Activated T-cell treated with anti-CD3 and anti-CD28 coated beads for 4 hours (primary cell): ENCODE measurements around the gene VPS13C.
"Not testable (repeated sequence)": the region's sequence is repeated elsewhere in the genome, so short reads cannot be mapped to it uniquely, and the experiment has no call there.

Experiments
- DNase-seq: peaks from one replicate; pipeline ENCODE4 v3.0.0-alpha.2; 2020

The VPS13C gene

DNA sequence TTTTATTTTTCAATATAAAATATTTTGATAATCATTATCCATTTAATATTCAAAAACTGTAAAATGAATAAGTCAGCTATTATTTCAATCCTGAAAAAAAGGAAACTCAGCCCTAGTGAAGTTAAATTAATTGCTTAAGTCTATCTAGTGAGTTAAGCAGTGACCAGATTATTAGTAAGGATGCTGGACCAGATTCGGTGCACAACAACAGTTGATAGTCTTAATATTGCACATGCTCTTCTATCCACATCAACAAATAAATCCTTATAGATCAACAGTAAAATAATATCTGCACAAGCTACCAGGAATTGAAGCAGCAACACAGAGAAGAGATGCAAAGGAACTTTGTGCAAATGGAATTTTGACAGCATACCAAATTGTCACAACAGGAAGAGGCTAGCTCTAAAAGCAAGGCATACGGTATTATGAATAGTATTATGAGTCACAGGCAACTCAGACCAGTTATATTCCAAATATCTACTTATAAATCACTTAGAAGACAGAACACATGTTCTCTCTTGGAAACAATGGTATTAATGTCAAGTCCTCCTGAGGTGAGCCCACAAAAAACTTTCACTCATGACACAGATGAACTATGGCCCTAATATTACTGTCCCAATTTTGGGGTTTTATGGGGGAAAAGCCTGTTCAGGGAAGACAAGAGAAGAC lies 24.9 kb downstream of the VPS13C start:
- DNase-seq = no peak

DNA sequence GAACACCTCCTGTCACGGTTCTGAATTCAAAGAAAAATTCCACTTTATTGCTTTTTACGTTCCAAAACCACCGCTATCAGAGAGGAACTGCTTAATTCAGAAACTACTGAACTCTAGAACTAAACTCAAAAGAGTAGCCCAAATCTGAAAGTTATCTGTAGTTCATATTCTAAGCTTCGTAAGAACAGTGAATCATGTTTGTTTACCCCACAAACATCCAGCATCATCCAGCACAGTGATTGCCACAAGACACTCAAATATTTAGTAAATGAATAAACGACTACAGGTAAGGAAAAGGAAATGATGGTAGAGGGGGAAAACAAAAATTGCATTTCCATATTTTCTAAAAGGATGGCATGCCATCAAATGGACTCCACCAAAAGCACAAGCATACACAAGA lies 32.3 kb downstream of the VPS13C start:
- no peak for DNase-seq

DNA sequence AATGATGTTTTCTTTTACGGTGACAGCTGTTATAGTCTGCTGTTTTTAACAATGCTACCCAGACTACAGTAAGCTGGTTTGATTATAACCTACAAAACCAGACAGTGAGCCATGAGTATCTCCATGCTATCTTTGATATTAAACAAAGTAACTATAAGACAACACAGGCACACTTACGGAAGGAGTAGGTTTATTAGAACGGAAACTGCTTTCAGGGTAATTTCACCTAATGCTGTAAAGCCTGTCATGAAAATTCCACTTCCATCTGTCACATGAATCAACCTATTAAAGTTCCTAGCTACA lies 33.0 kb downstream of the VPS13C start:
- no peak for DNase-seq

DNA sequence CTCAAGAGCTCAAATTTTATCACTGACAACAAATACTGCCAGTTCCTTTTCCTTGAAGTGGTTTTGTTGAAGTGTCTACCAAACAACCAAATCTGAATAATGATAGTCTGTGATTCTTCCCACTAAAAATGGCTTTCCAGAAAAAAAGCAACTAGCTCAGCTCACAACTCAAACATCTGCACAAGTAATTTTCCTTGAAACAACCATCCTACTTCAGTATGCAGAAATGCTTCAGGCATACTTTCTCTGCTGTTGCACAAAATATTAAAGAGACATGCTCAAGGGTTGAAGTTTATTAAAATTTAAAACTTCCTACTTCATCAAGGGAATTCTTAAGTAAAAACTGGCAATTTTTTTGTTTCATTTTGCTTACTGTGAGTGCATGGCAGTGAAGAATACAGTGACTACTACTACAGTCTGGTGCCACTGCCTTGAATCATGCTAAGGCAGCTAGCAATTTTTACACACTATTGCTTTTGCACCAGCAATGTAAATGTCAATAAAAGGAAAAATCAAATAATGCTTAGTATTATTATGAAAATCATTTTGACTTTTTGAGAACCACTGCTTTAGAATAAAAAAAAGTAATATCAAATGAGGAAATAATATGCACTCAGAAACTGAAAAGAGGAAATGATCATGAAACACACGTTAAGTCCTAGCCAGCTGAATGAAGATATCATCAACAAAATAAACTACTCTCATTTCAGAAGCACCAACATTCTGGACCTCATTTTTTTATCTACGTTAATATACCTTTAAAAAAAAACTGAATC lies 33.6 kb downstream of the VPS13C start:
- DNase-seq = no peak

DNA sequence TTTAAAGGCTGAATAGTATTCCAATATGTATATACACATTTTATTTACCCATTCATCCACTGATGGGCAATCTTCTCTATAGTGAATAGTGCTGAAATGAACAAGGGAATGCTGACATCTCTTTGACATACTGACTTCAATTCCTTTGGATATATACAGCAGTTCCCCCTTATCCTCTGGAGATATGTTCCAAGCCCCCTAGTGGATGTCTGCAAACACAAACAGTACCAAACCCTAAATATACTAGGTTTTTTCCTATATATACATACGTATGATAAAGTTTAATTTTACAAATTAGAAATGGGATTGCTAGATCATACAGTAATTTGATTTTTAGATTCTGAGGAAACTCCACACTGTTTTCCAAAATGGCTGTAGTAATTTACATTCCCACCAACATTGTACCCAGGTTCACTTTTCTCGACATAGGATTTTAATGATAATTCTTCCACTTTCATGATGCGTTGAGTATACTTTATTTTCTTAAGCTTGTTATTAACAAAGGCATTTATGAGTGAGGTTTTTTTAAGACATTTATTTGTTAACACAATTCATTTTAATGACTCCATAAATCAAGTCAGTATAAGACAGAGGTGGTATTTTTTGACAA lies 38.2 kb downstream of the VPS13C start:
- no peak for DNase-seq

DNA sequence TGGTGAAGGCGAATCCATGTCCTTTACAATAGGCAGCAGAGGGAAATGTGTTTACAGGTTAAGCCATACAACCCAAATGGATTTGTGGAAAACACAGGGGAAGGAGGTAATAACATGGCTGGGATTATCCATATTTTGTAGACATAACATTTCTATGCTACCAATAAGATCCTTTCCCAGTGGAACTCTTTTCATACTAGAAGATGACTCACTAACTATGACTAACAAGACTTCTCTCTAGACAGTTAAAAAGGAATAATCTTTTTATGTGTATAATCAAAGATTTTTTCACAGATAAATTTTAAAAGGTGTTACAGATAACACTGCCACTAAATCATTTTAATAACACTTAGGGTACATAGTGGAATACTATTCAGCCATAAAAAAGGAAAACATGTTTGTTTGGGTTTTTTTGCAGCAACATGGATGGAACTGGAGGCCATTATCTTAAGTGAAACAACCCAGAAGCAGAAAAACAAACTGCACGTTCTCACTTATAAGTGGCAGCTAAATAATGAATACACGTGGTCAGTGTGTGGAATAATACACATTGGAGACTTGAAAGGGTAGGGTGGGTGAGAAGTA lies 39.6 kb downstream of the VPS13C start:
- DNase-seq = no peak

DNA sequence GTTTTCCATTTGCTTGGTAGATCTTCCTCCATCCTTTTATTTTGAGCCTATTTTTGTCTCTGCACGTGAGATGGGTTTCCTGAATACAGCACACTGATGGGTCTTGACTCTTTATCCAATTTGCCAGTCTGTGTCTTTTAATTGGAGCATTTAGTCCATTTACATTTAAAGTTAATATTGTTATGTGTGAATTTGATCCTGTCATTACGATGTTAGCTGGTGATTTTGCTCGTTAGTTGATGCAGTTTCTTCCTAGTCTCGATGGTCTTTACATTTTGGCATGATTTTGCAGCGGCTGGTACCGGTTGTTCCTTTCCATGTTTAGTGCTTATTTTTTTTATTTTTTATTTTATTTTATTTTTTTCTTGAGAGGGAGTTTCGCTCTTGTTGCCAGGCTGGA lies 54.9 kb downstream of the VPS13C start:
- DNase-seq = not testable (repeated sequence)

DNA sequence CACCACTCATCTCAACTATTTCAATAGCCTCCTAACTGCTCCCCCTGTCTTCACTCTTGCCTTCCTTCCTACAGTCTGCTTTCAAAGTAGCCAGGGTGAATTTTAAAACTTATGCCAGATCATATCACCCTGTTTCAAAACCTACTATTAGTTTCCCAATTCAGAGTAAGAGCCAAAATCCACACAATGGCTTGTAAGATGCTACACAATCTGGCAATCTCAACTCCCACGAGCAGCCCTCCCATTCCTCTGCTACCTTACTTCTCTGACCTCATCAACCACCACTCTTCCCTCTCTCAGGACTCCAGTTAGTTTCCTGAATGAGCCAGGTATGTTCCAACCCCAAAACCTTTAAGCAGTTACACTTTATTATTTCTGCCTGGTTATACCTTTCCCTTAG lies 62.5 kb downstream of the VPS13C start:
- no peak for DNase-seq

DNA sequence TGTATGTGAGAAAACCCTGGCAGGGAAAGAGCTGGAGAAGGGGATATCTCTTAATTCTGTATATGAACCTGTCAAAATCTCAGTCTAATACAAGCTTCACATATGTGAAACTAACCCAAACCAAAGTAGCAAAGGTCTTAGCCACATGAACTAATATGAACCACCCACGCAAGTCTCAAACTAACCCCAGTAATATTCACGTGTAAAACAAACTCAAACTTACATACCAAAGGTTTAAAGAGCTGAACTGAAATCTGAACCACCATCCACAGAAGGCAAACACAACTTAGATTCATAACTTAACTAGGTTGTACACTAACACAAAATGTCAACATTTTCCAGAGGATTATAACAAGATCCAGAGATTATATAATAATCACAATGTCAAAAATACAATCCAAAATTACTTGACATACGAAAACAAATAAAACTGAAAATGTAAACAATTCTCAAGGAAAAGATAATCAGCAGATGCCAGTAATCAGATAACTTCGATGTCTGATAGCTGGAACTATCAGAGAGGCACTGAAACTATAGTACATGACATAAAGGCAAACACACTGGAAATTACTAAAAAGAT lies 64.1 kb downstream of the VPS13C start:
- DNase-seq = no peak

DNA sequence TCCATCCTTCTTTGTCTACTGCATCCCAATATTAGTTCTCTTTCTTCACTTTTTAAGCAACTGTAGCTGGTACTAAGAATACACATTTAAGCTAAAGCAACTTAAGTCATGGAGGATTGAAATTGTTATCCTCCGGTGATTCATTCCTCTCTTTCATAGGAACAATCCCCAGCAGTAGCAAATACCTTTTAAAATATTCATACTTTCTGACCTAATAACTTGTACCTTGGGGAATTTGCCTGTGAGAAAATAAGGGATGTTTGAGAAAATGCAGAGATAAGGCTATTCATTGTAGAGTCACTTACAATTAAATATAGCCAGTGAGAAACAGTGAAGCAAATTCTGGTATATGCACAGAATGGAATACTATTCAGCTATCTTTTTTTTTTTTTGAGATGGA lies 66.0 kb downstream of the VPS13C start:
- DNase-seq = no peak

DNA sequence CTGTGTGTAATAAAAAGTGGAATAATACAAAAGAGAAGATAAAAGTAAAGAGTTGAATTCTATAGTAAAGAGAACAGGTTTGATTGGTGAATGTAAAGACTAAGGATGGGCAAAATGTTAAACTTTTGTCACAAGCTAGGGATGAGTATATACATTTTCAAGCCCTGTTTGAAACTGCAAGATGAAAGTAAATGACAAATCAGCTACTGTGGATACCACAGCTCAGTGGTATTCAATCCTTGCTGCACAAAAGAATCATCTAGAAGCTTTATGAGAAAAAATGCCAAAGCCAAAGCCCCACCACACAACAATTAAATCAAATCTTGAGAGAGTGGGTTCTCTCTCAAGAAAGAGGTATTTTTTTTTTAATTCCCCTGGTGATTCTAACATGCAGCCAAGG lies 67.7 kb downstream of the VPS13C start:
- DNase-seq = no peak

DNA sequence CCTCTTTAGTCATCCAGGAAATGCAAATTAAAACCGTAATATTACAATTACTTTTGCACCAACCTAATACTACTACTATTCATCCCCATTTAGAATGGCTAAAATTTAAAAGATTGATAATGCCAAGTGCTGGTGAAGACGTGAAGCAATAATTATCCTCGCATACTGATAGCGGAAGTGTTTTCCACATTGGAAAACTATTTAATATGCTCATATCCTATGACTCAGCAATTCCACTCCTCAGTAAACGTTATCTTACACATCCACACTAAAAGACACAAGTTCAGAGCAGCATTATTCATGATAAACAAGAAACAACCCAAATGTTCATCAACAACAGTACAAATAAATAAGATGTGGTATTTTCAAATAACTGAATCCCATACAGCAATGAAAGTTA lies 70.6 kb downstream of the VPS13C start:
- no peak for DNase-seq

DNA sequence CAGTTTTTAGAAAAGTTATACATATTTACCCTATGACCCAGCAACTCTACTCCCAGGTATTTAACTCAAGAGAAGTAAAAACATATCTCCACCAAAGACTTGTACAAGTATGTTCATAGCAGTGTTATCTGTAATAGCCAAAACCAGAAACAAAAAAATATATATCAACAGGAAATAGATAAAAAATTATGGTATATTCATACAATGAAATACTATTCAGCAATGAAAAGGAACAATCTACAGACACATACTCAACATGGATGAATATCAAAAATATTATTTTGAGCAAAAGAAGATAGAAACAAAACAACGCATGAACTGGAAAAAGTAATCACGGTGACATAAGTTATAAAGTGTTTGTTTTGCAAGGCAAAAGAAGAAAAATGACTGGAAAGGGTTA lies 72.4 kb downstream of the VPS13C start:
- DNase-seq = no peak

DNA sequence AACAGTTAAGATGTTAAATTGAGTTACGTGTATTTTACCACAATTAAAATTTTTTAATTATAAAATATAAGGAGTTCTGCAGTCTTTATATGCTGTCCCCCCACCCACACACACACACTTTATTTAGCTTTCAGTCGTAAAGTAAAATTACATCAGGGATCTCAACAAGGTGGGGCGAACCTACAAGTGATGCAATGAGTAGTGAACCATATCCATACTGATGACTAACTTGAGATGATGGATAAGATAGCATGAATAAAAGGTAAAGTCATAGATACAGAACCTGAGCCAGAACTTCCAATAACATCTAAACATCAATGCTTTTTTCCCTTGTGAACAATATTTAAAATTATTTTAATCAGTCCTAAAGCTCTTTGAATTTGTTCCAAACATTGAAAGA lies 77.2 kb downstream of the VPS13C start:
- no peak for DNase-seq

DNA sequence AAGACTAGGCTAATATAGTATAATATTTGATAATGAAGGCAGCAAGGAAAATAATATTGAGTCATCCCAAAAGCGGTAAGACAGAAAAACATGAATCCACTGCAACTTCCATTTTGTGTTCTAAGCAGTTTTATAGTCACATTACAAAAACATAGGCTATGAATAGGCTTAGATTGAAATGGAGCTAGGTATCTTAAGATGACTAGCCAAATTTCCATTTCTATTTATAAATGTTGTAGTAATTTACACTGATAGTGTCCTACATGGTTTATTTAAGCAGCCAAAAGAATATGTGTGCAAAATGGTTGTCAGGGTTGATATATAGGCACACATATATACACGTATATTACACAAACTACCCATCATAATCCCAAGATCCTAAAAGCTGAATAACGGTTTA lies 82.0 kb downstream of the VPS13C start:
- DNase-seq = no peak

DNA sequence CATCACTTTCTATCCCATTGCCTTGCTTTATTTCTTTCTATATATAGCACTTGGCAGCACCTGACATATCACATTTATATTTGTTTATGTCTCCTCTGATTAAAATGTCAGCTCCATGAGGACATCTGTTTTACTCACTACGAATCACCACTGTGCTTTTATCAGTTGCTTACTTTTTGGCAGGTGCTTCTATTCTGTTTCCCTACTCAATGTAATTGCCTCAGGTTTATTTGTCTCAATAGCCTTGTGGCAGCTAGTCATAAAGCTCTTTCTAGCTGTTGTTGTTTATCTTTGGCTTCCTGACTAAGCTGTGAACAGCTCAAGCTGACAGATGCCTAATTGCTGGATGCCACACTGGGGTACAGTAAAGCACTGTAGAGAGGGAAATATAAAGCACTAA lies 85.5 kb downstream of the VPS13C start:
- no peak for DNase-seq

DNA sequence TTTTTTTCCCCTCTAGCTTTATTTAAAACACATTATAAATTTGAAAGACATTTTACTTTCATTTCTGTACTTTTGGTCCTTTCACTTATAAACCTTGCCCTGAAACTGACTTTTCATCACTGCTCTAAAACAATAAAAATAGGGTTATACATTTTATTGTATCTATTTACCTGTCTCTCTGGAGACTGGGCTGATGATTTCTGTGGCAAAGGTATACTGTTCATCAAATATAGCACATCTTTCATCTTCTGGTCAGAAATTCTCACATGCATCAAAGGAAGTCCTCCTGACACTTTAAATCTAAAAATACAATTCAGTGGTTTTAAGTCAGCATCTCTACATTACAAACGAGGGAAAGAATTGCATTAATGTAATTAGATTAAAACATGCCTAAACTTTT lies 86.1 kb downstream of the VPS13C start:
- DNase-seq = no peak

DNA sequence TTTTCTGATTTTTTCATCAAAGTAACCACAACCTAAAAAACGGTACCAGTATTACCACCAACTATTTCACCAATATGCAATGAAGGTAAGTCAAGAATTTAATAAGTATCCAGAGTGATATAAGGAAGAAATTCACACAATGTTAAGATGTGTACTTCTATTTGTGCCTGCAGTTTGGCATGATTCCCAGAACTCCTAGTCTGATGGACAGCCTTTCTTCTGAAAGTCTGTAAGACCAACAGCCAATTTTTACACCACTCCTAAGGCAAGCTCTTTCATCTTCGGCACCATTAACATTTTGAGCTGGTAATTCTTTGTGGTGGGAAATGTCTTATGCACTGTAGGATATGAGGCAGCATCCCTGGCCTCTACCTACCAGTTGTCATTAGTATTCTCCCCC lies 108.3 kb downstream of the VPS13C start:
- no peak for DNase-seq

DNA sequence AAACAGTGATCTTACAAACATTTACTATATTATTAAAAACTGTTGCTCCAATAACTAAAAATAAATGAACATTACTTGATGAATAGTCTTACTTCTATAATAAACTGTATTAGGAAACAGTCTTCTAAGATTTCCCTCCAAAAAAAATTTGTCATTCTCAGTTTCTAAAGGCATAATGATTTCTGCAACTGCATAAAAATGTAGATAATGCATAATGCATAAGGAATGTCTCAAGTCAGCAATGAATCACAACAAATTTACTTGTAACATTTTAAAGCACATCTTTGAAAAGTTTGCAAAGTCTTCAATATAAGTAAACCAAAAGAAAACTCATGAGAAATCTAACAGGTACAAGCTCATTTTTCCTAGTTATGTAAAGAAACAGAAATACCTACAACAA lies 113.5 kb downstream of the VPS13C start:
- no peak for DNase-seq

DNA sequence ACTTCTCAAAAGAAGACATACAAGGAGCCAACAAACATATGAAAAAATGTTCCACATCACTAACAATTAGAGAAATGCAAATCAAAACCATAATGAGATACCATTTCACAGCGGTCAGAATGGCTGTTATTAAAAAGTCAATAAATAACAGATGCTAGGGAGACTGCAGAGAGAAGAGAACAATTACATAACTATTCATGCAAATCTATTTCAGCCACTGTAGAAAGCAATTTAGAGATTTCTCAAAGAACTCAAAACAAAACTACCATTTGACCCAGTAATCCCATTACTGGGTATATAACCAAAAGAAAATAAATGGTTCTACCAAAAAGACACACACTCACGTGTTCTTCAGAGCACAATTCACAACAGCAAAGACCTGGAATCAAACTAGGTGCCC lies 116.3 kb downstream of the VPS13C start:
- no peak for DNase-seq

DNA sequence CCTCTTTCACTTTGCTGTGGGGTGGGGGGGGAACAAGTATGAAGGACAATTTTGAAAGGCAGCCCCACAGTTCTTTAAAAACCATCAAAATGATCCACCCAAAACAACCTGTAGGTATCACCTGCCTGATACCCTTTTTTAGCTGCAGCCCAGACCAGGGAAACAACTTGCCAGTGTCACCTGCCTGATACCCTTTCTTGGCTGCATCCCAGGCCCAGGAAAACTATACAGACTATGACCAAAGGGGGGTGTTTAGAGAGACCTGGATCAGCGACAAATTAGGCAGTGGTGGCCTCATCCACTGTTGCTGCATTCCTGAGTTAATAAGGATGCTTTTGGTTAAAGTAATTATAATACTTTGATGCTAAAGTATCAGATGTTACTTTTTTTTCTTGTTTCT lies 122.0 kb downstream of the VPS13C start:
- DNase-seq = no peak

DNA sequence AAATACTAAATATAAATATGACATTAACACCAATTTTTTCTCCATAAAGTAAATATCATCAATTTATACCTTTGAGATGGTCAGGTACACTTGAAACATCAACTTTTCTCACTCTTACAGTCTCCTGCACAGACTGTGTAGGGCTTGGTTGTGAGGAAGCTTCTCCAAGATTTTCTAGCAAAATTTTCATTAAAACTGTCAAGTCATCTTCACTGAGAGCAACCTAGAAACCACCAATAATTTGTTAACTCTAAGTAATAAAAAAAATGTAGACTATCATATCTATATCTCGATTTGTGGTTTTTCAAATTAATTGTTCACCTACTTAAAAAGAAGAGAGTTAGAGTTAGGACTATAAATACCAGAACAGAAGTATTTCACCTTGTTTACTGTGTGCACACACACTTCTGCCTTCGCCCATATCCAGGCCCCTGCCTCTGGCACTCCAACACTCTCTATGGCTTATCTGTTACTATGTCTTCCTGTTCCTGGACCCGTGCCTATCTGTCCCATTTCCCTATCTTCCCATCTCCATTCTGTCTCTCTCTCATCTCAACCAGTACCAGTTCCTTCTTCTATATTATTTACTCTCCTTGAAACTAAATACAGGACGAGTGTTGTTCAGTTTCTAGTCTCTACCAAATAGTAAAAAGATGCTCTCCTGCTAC lies 123.6 kb downstream of the VPS13C start:
- no peak for DNase-seq

DNA sequence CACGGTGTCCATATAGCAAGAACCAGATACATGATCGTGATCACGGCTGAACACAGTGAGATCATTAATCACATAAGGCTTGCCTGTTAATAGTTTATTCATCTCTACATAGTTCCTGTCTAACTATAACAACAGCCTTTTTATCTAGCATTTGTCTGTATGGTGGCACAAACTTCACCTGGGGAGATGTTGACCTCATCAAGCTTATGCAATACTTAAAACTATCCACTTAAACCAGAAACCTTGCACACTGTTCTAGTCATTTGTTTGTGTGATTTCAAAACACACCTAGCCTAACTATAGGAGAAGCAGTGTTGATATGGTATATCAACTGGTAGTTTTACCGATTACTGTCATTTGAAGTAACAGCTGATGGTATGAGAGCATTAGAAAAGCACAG lies 124.8 kb downstream of the VPS13C start:
- DNase-seq = no peak
